Measurements from ENCODE around the gene MET. TPM values are rescaled to one million over a fixed set of nuclear protein-coding genes. Genes with fewer than 3 reads are reported as not detected.

Gene MET
- total and polyA plus RNA-seq, 9 donors, result 1.3 to 33.9 (median 5.8) TPM

DNA sequence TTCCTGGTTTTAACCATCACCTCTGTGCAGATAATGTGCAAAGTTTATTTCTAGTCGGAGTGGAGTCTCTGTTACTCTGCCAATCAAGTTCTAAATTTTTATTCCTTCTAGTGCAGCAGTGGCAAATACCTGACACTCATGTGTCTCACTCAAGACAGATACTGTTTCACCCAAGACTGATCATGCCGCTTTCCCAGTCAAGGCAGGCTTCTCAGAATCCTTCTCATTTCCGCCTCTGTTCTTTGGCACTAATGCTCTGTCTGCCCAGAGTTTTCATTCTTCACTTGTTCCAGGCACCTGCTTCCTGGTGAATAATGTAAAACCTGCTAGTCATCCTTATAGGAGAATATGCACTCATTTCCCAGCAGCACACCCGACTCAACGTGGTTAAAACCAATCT is 24.7 kb downstream of the MET start:
- no peaks in the 10 kb centered on the region for H3K4me1 ChIP-seq (ENCODE audit: insufficient read depth)
- TF ChIP-seq EP300 (IDR thresholded peaks at IDR 0.05), result no peak
- TF ChIP-seq POLR2A (IDR thresholded peaks at IDR 0.05), result no peak
- TF ChIP-seq, protein P1, sequence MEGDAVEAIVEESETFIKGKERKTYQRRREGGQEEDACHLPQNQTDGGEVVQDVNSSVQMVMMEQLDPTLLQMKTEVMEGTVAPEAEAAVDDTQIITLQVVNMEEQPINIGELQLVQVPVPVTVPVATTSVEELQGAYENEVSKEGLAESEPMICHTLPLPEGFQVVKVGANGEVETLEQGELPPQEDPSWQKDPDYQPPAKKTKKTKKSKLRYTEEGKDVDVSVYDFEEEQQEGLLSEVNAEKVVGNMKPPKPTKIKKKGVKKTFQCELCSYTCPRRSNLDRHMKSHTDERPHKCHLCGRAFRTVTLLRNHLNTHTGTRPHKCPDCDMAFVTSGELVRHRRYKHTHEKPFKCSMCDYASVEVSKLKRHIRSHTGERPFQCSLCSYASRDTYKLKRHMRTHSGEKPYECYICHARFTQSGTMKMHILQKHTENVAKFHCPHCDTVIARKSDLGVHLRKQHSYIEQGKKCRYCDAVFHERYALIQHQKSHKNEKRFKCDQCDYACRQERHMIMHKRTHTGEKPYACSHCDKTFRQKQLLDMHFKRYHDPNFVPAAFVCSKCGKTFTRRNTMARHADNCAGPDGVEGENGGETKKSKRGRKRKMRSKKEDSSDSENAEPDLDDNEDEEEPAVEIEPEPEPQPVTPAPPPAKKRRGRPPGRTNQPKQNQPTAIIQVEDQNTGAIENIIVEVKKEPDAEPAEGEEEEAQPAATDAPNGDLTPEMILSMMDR (IDR thresholded peaks at IDR 0.05), result no peak
- no peaks in the 10 kb centered on the region for H3K27me3 ChIP-seq
- intact Hi-C loops (cut with DNase I), result no loop called here
- H3K27ac ChIP-seq, result no peak overlapping the region
- no peaks in the 10 kb centered on the region for H3K9me3 ChIP-seq
- no peak overlapping the region for H3K4me3 ChIP-seq
- 68 to 82% (median 74%) methylated on average over 5 of the region's 5 CpGs for WGBS, 3 donors
- DNase-seq, result no peak
- H3K36me3 ChIP-seq, result no peaks in the 10 kb centered on the region

DNA sequence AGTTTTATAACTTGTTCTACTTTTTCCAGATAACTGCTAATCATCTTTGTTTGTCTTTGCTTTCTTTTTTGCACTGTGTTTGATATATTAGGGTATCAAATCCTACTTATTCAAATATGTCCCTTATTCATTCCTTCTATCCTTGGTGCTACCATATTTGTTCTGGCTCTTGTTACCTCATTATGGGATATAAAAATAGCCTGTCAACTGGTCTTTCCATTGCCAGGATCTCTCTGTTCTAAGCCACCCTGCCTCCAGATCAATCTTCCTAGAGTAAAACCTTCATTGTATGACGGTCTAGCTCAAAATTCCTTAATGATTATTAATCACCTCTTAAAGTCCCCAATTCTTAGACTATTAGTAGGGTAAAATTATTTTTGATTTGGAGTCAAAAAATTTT is 25.2 kb downstream of the MET start:
- DNase-seq, result no peak
- TF ChIP-seq POLR2A (IDR thresholded peaks at IDR 0.05) (no peak), EP300 (IDR thresholded peaks at IDR 0.05) (no peak)
- TF ChIP-seq, protein P1 (IDR thresholded peaks at IDR 0.05), result no peak
- intact Hi-C loops (cut with DNase I), result no loop called here
- 92 to 95% (median 93%) methylated on average over 1 of the region's 1 CpG for WGBS, 3 donors
- Histone ChIP-seq H3K9me3 (no peaks in the 10 kb centered on the region), H3K36me3 (no peaks in the 10 kb centered on the region), H3K4me3 (no peak overlapping the region), H3K27ac (no peak overlapping the region), H3K4me1 (ENCODE audit: insufficient read depth) (no peaks in the 10 kb centered on the region), H3K27me3 (no peaks in the 10 kb centered on the region)

DNA sequence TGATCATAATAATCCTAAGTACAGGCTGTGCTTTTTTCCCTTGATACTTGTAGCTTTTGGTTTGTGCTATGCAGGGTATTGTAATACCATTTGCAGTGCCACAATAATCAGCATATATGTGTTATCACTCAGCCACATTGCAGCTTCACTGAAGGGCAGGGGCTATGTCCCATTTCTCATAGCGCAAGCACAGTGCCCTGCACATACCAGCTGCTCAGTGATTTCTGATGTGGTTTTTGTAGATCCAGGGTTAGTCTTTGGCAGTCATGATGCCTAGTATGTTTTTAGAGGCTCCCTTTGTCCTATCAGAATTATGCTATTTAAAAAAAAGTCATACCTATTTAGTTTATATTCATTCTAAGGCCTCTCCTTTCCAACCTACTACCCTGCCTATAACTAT is 25.8 kb downstream of the MET start:
- Histone ChIP-seq H3K9me3 (no peaks in the 10 kb centered on the region), H3K27me3 (no peaks in the 10 kb centered on the region), H3K36me3 (no peaks in the 10 kb centered on the region), H3K27ac (no peak overlapping the region), H3K4me3 (no peak overlapping the region), H3K4me1 (ENCODE audit: insufficient read depth) (no peaks in the 10 kb centered on the region)
- no peak for DNase-seq
- intact Hi-C loops (cut with DNase I), result no loop called here
- TF ChIP-seq EP300 (IDR thresholded peaks at IDR 0.05) (no peak), POLR2A (IDR thresholded peaks at IDR 0.05) (no peak)
- TF ChIP-seq, protein P1 (IDR thresholded peaks at IDR 0.05), result no peak
- 48 to 97% (median 94%) methylated on average over 1 of the region's 1 CpG for WGBS, 3 donors

DNA sequence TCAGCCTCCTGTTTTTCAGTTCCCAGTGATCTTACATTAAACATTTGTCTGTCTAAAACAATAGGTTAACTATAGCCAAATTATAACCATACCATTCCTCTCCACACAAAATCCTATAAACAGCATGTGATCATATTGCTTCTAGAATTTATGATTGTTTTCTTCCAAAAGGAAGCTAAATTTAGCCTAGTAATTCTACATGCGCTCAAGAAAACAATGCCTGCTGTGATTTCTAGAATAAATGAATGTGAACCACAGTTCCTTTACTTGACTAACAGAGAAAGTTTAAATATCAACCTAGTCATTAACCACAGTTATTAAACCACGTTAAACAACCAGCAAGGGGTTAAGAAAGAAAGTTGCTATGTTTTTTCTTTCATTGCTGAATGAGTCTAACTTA is 26.4 kb downstream of the MET start:
- no peak for DNase-seq
- H3K36me3 ChIP-seq, result no peaks in the 10 kb centered on the region
- intact Hi-C loops (cut with DNase I), result no loop called here
- no peaks in the 10 kb centered on the region for H3K4me1 ChIP-seq (ENCODE audit: insufficient read depth)
- H3K9me3 ChIP-seq, result no peaks in the 10 kb centered on the region
- WGBS, 3 donors, result 65 to 72% (median 68%) methylated on average over 2 of the region's 2 CpGs
- TF ChIP-seq, protein P1 (IDR thresholded peaks at IDR 0.05), result no peak
- no peak for TF ChIP-seq EP300 (IDR thresholded peaks at IDR 0.05)
- no peak for TF ChIP-seq POLR2A (IDR thresholded peaks at IDR 0.05)
- no peak overlapping the region for H3K27ac ChIP-seq
- no peak overlapping the region for H3K4me3 ChIP-seq
- no peaks in the 10 kb centered on the region for H3K27me3 ChIP-seq
